Measurements from ENCODE around the gene HES4. TPM values are rescaled to one million over a fixed set of nuclear protein-coding genes. Genes with fewer than 3 reads are reported as not detected.

The HES4 gene
- total and polyA plus RNA-seq, 10 of the 15 experiments (the other 5 are each of a cell fraction or from before 2014, with no cell fraction given) = 0.44 to 1.7 (median 0.85) TPM; not detected in 5

DNA sequence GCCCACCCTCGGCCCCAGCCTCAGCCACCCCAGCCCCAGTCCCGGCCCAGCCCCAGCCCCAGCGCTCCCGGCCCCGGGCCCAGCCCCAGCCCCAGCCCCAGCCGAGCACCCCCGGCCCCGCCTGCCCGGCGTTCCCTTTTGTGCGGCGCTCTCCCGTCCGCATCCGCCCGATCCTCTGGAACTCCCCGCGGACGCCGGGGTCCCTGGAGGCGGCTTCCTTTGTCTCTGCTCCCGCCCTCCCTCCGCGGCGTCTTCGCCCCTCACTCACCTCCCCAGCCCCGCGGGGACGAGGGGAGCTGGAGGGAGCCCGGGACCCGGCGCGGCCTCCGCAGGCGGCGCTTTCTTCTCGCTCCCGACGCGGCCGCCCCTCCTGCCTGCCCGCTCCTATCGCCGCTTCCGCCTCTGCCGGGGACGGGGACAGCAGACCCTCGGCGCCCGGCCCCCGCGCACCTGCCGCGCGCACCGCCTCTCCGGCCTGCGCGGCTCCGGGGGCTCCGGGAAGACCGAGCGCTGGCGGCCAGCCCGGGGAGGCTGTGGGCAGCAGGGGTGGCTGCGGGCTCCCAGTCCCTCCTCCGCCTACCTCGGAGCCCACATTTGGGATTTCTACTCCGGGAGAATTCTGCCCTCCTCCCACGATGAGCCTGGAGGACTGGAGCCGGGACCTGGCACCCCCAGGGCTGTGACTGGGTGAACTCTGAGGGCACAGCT lies 34.0 kb upstream of the HES4 start (continued):
- TF ChIP-seq, protein P1, sequence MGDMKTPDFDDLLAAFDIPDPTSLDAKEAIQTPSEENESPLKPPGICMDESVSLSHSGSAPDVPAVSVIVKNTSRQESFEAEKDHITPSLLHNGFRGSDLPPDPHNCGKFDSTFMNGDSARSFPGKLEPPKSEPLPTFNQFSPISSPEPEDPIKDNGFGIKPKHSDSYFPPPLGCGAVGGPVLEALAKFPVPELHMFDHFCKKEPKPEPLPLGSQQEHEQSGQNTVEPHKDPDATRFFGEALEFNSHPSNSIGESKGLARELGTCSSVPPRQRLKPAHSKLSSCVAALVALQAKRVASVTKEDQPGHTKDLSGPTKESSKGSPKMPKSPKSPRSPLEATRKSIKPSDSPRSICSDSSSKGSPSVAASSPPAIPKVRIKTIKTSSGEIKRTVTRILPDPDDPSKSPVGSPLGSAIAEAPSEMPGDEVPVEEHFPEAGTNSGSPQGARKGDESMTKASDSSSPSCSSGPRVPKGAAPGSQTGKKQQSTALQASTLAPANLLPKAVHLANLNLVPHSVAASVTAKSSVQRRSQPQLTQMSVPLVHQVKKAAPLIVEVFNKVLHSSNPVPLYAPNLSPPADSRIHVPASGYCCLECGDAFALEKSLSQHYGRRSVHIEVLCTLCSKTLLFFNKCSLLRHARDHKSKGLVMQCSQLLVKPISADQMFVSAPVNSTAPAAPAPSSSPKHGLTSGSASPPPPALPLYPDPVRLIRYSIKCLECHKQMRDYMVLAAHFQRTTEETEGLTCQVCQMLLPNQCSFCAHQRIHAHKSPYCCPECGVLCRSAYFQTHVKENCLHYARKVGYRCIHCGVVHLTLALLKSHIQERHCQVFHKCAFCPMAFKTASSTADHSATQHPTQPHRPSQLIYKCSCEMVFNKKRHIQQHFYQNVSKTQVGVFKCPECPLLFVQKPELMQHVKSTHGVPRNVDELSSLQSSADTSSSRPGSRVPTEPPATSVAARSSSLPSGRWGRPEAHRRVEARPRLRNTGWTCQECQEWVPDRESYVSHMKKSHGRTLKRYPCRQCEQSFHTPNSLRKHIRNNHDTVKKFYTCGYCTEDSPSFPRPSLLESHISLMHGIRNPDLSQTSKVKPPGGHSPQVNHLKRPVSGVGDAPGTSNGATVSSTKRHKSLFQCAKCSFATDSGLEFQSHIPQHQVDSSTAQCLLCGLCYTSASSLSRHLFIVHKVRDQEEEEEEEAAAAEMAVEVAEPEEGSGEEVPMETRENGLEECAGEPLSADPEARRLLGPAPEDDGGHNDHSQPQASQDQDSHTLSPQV (IDR thresholded peaks at IDR 0.05) = no peak
- TF ChIP-seq KAT2A (conservative IDR thresholded peaks at IDR 0.05; ENCODE audit: control insufficient read depth, low read depth, low read length) = no peak

DNA sequence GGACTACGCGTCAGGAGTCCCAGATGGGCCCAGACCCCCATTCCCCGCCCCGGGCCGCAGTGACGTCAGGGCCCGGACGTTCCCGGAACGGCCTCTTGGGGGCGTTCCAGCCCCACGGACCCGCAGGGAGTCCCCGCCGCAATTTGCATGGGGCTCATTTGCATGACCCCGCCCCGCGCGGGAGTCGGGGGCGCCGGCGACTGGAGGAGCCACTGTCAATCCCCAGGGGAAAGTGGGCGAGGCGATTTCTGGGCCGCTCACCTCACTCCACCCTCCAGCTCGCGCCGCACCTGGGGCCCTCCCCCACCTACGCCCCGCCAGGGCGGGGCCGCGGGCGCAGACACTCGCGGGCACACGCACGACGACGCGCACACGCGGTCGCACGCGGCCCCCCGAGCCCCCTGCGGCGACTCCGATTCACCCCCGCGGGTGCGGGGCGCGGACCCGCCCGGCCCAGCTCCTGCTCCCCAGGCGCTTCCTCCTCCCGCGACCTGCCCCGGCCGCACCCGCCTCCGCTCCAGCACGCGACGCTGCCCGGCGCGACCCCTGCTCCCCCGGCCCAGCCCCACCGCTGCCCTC lies 33.2 kb upstream of the HES4 start:
- SMC1A ChIA-PET (ENCODE audit: uncharacterized antibody, unreplicated experiment) = interaction anchor here (1.0 to 3.6 kb wide), 10 partner anchors 9 to 339 kb away, joined by 3 to 24 read pairs (median 3); partner anchors contain the start of gene PERM1
- H3K79me2 ChIP-seq (ENCODE audit: control insufficient read depth, insufficient read depth, low read length) = no peaks in the 10 kb centered on the region
- CTCF ChIA-PET = interaction anchor here (0.6 to 4.0 kb wide), 19 partner anchors 9 to 267 kb away, joined by 3 to 83 read pairs (median 5); partner anchors contain the start of genes AGRN, ISG15 and PERM1
- H4K20me1 ChIP-seq (ENCODE audit: control insufficient read depth, insufficient read depth) = no peaks in the 10 kb centered on the region
- ATAC-seq (peak; percentile 92), FAIRE-seq (peak; percentile 86), DNase-seq (ENCODE audit: low read depth, low spot score) (peak; percentile 72)
- H2AFZ ChIP-seq (ENCODE audit: control insufficient read depth, low read depth, low read length) = peak overlapping the region; percentile 24; the same call in 1 of the 2 replicates
- in situ Hi-C loops (cut with MboI) = no loop called here
- H3K27me3 ChIP-seq (replicated peaks in 1 of 2; ENCODE audit: control insufficient read depth in 2 of 2, insufficient read depth in 2 of 2, low read length in 1 of 2) = no peaks in the 10 kb centered on the region
- POLR2A ChIA-PET = interaction anchor here (0.6 to 2.9 kb wide), 8 partner anchors 11 to 41 kb away, joined by 3 to 15 read pairs (median 6); partner anchors contain the start of gene ISG15
- no peak overlapping the region for H3K27ac ChIP-seq (ENCODE audit: control insufficient read depth, insufficient read depth)
- peak overlapping the region; percentile 68 for H3K4me2 ChIP-seq (ENCODE audit: control insufficient read depth, insufficient read depth)
- peak overlapping the region; percentile 50; the same call in 1 of the 2 replicates for H3K4me3 ChIP-seq
- H3K9me3 ChIP-seq (replicated peaks; ENCODE audit: control insufficient read depth, insufficient read depth, low read length) = no peaks in the 10 kb centered on the region
- H3K4me1 ChIP-seq (ENCODE audit: control insufficient read depth, insufficient read depth, low read length) = peaks cover 27% of the 10 kb centered on the region
- BruUV-seq (replicated peaks) = no TSS peak
- no peaks in the 10 kb centered on the region; a peak in 2 of 4 replicates for H3K36me3 ChIP-seq (ENCODE audit: control insufficient read depth in 2 of 2, insufficient read depth in 2 of 2, low read length in 1 of 2)
- peak overlapping the region; percentile 22; the same call in 1 of the 2 replicates for H3K9ac ChIP-seq (ENCODE audit: control insufficient read depth, insufficient read depth, low read length)
- intact Hi-C loops (cut with micrococcal nuclease; ENCODE audit: unreplicated experiment) = loop anchor here (1.0 to 2.0 kb wide), 3 partner anchors 26 to 258 kb away; no protein-coding TSS in a partner anchor
- RAD21 ChIA-PET (ENCODE audit: unreplicated experiment) = interaction anchor here (0.7 to 3.8 kb wide), 15 partner anchors 7 to 258 kb away, joined by 3 to 58 read pairs (median 7); partner anchors contain the start of gene ISG15
- WGBS (ENCODE audit: insufficient coverage, insufficient replicate concordance, low lambda C conversion rate, missing lambda C conversion rate) = 1% methylated on average over 46 of the region's 73 CpGs
- TF ChIP-seq FOS (IDR thresholded peaks at IDR 0.05; ENCODE audit: borderline replicate concordance, extremely low read depth, insufficient read length) (no peak), ZNF384 (IDR thresholded peaks at IDR 0.05; ENCODE audit: borderline replicate concordance, low read depth, low read length) (no peak), PAX8 (IDR thresholded peaks at IDR 0.05) (no peak), SPI1 (IDR thresholded peaks at IDR 0.05; ENCODE audit: borderline replicate concordance, insufficient read depth, low read depth, low read length) (no peak), HDAC2 (IDR thresholded peaks at IDR 0.05) (no peak), MEF2B (IDR thresholded peaks at IDR 0.05; ENCODE audit: partially characterized antibody, poor library complexity, severe bottlenecking) (peak; percentile 93), CHD1 (IDR thresholded peaks at IDR 0.05; ENCODE audit: low read depth, low read length) (no peak)
- TF ChIP-seq, protein P2, sequence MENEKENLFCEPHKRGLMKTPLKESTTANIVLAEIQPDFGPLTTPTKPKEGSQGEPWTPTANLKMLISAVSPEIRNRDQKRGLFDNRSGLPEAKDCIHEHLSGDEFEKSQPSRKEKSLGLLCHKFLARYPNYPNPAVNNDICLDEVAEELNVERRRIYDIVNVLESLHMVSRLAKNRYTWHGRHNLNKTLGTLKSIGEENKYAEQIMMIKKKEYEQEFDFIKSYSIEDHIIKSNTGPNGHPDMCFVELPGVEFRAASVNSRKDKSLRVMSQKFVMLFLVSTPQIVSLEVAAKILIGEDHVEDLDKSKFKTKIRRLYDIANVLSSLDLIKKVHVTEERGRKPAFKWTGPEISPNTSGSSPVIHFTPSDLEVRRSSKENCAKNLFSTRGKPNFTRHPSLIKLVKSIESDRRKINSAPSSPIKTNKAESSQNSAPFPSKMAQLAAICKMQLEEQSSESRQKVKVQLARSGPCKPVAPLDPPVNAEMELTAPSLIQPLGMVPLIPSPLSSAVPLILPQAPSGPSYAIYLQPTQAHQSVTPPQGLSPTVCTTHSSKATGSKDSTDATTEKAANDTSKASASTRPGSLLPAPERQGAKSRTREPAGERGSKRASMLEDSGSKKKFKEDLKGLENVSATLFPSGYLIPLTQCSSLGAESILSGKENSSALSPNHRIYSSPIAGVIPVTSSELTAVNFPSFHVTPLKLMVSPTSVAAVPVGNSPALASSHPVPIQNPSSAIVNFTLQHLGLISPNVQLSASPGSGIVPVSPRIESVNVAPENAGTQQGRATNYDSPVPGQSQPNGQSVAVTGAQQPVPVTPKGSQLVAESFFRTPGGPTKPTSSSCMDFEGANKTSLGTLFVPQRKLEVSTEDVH (IDR thresholded peaks at IDR 0.05; ENCODE audit: low read depth, partially characterized antibody) = peak; percentile 65
- TF ChIP-seq, protein P3, sequence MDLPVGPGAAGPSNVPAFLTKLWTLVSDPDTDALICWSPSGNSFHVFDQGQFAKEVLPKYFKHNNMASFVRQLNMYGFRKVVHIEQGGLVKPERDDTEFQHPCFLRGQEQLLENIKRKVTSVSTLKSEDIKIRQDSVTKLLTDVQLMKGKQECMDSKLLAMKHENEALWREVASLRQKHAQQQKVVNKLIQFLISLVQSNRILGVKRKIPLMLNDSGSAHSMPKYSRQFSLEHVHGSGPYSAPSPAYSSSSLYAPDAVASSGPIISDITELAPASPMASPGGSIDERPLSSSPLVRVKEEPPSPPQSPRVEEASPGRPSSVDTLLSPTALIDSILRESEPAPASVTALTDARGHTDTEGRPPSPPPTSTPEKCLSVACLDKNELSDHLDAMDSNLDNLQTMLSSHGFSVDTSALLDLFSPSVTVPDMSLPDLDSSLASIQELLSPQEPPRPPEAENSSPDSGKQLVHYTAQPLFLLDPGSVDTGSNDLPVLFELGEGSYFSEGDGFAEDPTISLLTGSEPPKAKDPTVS (IDR thresholded peaks at IDR 0.05; ENCODE audit: low read depth, low read length) = no peak

Data from GM12878 (cell line).